Smooth muscle cell (in vitro differentiated cells): Measurements from ENCODE around the gene ADCY2. TPM values are rescaled to one million over a fixed set of nuclear protein-coding genes. Genes with fewer than 3 reads are reported as not detected.

Experiments
- DNase-seq: peaks from one replicate; lab custom pipeline; 2025; ENCODE audit not compliant: unreplicated experiment; lab: John Stamatoyannopoulos, UW
- H2AFZ ChIP-seq: fragments of 200-600 bp; sonication (generic); 2 replicates; pipeline ENCODE4 v1.6.0; 2016; ENCODE audit warnings: antibody characterized with exemption, low read depth, mild to moderate bottlenecking
- H3F3A ChIP-seq: fragments of 200-600 bp; sonication (generic); 2 replicates; pipeline ENCODE4 v1.6.0; 2017; ENCODE audit warnings: antibody characterized with exemption, low read depth
- H3K27ac ChIP-seq: fragments of 200-600 bp; sonication (generic); 2 replicates; pipeline ENCODE4 v1.5.1; 2016; ENCODE audit warnings: low read depth, mild to moderate bottlenecking
- H3K27me3 ChIP-seq: fragments of 200-600 bp; sonication (generic); 2 replicates; pipeline ENCODE4 v1.6.1; 2016; ENCODE audit warnings: low read depth, mild to moderate bottlenecking
- H3K36me3 ChIP-seq: fragments of 200-600 bp; sonication (generic); 2 replicates; pipeline ENCODE4 v1.5.1; 2016; ENCODE audit warnings: low read depth
- H3K4me1 ChIP-seq: fragments of 200-600 bp; sonication (generic); 2 replicates; pipeline ENCODE4 v1.5.1; 2016; ENCODE audit warnings: low read depth
- H3K4me2 ChIP-seq: fragments of 200-600 bp; sonication (generic); 2 replicates; pipeline ENCODE4 v1.6.0; 2016; ENCODE audit warnings: mild to moderate bottlenecking
- H3K4me3 ChIP-seq: fragments of 200-600 bp; sonication (generic); 2 replicates; pipeline ENCODE4 v1.5.1; 2016; ENCODE audit warnings: mild to moderate bottlenecking
- H3K79me2 ChIP-seq: fragments of 200-600 bp; sonication (generic); 2 replicates; pipeline ENCODE4 v1.6.0; 2016; ENCODE audit warnings: low read depth, mild to moderate bottlenecking
- H3K9ac ChIP-seq: fragments of 200-600 bp; sonication (generic); 2 replicates; pipeline ENCODE4 v1.6.0; 2016; ENCODE audit warnings: low read depth
- H3K9me3 ChIP-seq: fragments of 200-600 bp; sonication (generic); replicated peaks from 2 replicates; pipeline ENCODE4 v1.5.1; 2016; ENCODE audit warnings: low read depth
- H4K20me1 ChIP-seq: fragments of 200-600 bp; sonication (generic); 2 replicates; pipeline ENCODE4 v1.6.0; 2016; ENCODE audit warnings: low read depth
- CTCF ChIP-seq: fragments of 200-600 bp; sonication (generic); IDR thresholded peaks from 2 replicates; pipeline ENCODE4 v1.5.1; 2017; ENCODE audit warnings: borderline replicate concordance, mild to moderate bottlenecking, antibody characterized with exemption; ENCODE audit not compliant: insufficient read depth, poor library complexity, severe bottlenecking
- WGBS: methylation state at CpG from one replicate; pipeline ENCODE4 v1.1.7; 2016; ENCODE audit warnings: low lambda C conversion rate; 5-methylcytosine and 5-hydroxymethylcytosine counted together
- polyA plus RNA-seq: library from polyadenylated mRNA; unstranded; fragments of >200 nt; fragmentation: Nextera tagmentation; extraction: Ambion mirVana; gene quantifications from 2 replicates; pipeline ENCODE4 v1.2.1, GENCODE V29; 2016
- total RNA-seq: library from RNA; depleted of rRNA; stranded (reverse); fragments of >200 nt; gene quantifications from 2 replicates; pipeline ENCODE4 v1.2.3, GENCODE V29; 2014

ADCY2 gene
- total and polyA plus RNA-seq, 2 experiments from 2014 or later = 2.8 to 8.0 TPM

DNA sequence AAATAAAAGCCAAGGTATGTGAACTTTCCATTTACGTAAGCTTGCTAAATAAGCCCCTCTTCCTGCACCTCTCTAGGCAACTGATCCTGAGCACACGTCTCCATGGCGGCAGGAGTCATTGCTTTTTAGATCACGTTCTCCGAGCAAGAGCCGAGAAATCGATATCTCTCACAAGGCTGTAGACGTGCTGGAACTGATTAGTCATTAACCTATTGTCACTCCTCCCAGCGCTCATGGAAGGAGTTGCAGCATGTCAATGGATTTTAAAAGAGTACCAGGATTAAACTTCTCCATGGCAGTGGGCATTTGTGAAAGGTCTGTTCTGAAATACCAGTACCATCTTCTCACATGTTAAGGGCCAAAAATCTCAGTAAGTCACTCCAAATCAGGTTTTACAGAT, 4.7 kb upstream of the ADCY2 start:
- no peaks in the 10 kb centered on the region for H3K36me3 ChIP-seq
- H3K4me3 ChIP-seq = no peak overlapping the region
- 25% methylated on average over 9 of the region's 9 CpGs for WGBS
- H3F3A ChIP-seq = peaks cover 12% of the 10 kb centered on the region
- H3K9me3 ChIP-seq = no peaks in the 10 kb centered on the region
- peaks cover 3% of the 10 kb centered on the region for H3K4me1 ChIP-seq
- no peak overlapping the region for H3K9ac ChIP-seq
- no peak for DNase-seq
- no peaks in the 10 kb centered on the region for H3K79me2 ChIP-seq
- peak; percentile 10 for TF ChIP-seq CTCF
- peak overlapping the region; percentile 9 for H2AFZ ChIP-seq
- H4K20me1 ChIP-seq = no peaks in the 10 kb centered on the region
- H3K27me3 ChIP-seq = no peaks in the 10 kb centered on the region
- H3K27ac ChIP-seq = no peak overlapping the region
- peak overlapping the region; percentile 40 for H3K4me2 ChIP-seq

- Histone ChIP-seq H3K4me1 (peaks cover 3% of the 10 kb centered on the region), H3K36me3 (no peaks in the 10 kb centered on the region), H3K27ac (no peak overlapping the region), H3F3A (peaks cover 12% of the 10 kb centered on the region), H3K79me2 (no peaks in the 10 kb centered on the region), H3K4me2 (no peak overlapping the region), H2AFZ (no peak overlapping the region), H3K4me3 (no peak overlapping the region), H3K9me3 (no peaks in the 10 kb centered on the region), H3K9ac (no peak overlapping the region), H3K27me3 (no peaks in the 10 kb centered on the region), H4K20me1 (no peaks in the 10 kb centered on the region)
- TF ChIP-seq CTCF = peak; percentile 55
- no peak for DNase-seq
- 56% methylated on average over 15 of the region's 15 CpGs for WGBS
Observed at GRCh38 chr5:7391814-7392692, 3.9 kb upstream of the ADCY2 start.

GRCh38 chr5:7392693-7393024, 3.3 kb upstream of the ADCY2 start:
- Histone ChIP-seq H4K20me1 (no peaks in the 10 kb centered on the region), H3K79me2 (no peaks in the 10 kb centered on the region), H3K36me3 (no peaks in the 10 kb centered on the region), H3K27ac (no peak overlapping the region), H2AFZ (no peak overlapping the region), H3K4me1 (peaks cover 3% of the 10 kb centered on the region), H3K9me3 (no peaks in the 10 kb centered on the region), H3K27me3 (no peaks in the 10 kb centered on the region), H3K4me3 (no peak overlapping the region), H3F3A (peaks cover 12% of the 10 kb centered on the region), H3K9ac (no peak overlapping the region), H3K4me2 (no peak overlapping the region)
- DNase-seq = no peak
- TF ChIP-seq CTCF = no peak
- 91% methylated on average over 3 of the region's 3 CpGs for WGBS
